Measurements from ENCODE around the gene ADAMTSL3. TPM values are rescaled to one million over a fixed set of nuclear protein-coding genes. Genes with fewer than 3 reads are reported as not detected.

The ADAMTSL3 gene
- total RNA-seq, 1 donor from 2014 or later = 0.17 TPM

GRCh38 chr15:83769411-83769999 lies 115.6 kb downstream of the ADAMTSL3 start:
- no peak for DNase-seq (ENCODE audit: low spot score)
- H3K4me3 Mint-ChIP-seq (ENCODE audit: unreplicated experiment) = no peak overlapping the region
- H3K4me1 Mint-ChIP-seq (ENCODE audit: low read depth) = peaks cover 3% of the 10 kb centered on the region
- no peaks in the 10 kb centered on the region for H3K27me3 Mint-ChIP-seq (ENCODE audit: low read depth)
- TF ChIP-seq CTCF (IDR thresholded peaks at IDR 0.05) = no peak
- no peaks in the 10 kb centered on the region for H3K36me3 Mint-ChIP-seq (ENCODE audit: low read depth)
- H3K9me3 Mint-ChIP-seq (ENCODE audit: low read depth) = peaks cover 4% of the 10 kb centered on the region
- no peak overlapping the region for H3K27ac Mint-ChIP-seq (ENCODE audit: unreplicated experiment)

- H3K36me3 Mint-ChIP-seq (ENCODE audit: low read depth) = no peaks in the 10 kb centered on the region
- no peaks in the 10 kb centered on the region for H3K4me1 Mint-ChIP-seq (ENCODE audit: low read depth)
- H3K4me3 Mint-ChIP-seq (ENCODE audit: unreplicated experiment) = no peak overlapping the region
- no peak for DNase-seq (ENCODE audit: low spot score)
- H3K9me3 Mint-ChIP-seq (ENCODE audit: low read depth) = peaks cover 18% of the 10 kb centered on the region
- no peak for TF ChIP-seq CTCF (IDR thresholded peaks at IDR 0.05)
- no peak overlapping the region for H3K27ac Mint-ChIP-seq (ENCODE audit: unreplicated experiment)
- no peaks in the 10 kb centered on the region for H3K27me3 Mint-ChIP-seq (ENCODE audit: low read depth)
These were observed 121.8 kb downstream of the ADAMTSL3 start for GRCh38 chr15:83775738-83776137.

GRCh38 chr15:83776986-83777385 lies 123.1 kb downstream of the ADAMTSL3 start:
- Mint-ChIP-seq H3K4me3 (ENCODE audit: unreplicated experiment) (no peak overlapping the region), H3K36me3 (ENCODE audit: low read depth) (no peaks in the 10 kb centered on the region), H3K27me3 (ENCODE audit: low read depth) (no peaks in the 10 kb centered on the region), H3K9me3 (ENCODE audit: low read depth) (peaks cover 23% of the 10 kb centered on the region), H3K4me1 (ENCODE audit: low read depth) (no peaks in the 10 kb centered on the region), H3K27ac (ENCODE audit: unreplicated experiment) (no peak overlapping the region)
- DNase-seq (ENCODE audit: low spot score) = no peak
- TF ChIP-seq CTCF (IDR thresholded peaks at IDR 0.05) = no peak

- Mint-ChIP-seq H3K4me1 (ENCODE audit: low read depth) (no peaks in the 10 kb centered on the region), H3K27me3 (ENCODE audit: low read depth) (no peaks in the 10 kb centered on the region), H3K9me3 (ENCODE audit: low read depth) (peaks cover 18% of the 10 kb centered on the region), H3K27ac (ENCODE audit: unreplicated experiment) (no peak overlapping the region), H3K36me3 (ENCODE audit: low read depth) (no peaks in the 10 kb centered on the region), H3K4me3 (ENCODE audit: unreplicated experiment) (no peak overlapping the region)
- no peak for DNase-seq (ENCODE audit: low spot score)
- no peak for TF ChIP-seq CTCF (IDR thresholded peaks at IDR 0.05)
These were observed 129.3 kb downstream of the ADAMTSL3 start for GRCh38 chr15:83783227-83783626.

GRCh38 chr15:83784975-83785374 lies 131.1 kb downstream of the ADAMTSL3 start:
- Mint-ChIP-seq H3K4me3 (ENCODE audit: unreplicated experiment) (no peak overlapping the region), H3K27ac (ENCODE audit: unreplicated experiment) (no peak overlapping the region), H3K9me3 (ENCODE audit: low read depth) (peaks cover 12% of the 10 kb centered on the region), H3K4me1 (ENCODE audit: low read depth) (no peaks in the 10 kb centered on the region), H3K27me3 (ENCODE audit: low read depth) (no peaks in the 10 kb centered on the region), H3K36me3 (ENCODE audit: low read depth) (no peaks in the 10 kb centered on the region)
- DNase-seq (ENCODE audit: low spot score) = no peak
- no peak for TF ChIP-seq CTCF (IDR thresholded peaks at IDR 0.05)
